Hepatocyte (in vitro differentiated cells): Measurements from ENCODE around the gene AXDND1. TPM values are rescaled to one million over a fixed set of nuclear protein-coding genes. Genes with fewer than 3 reads are reported as not detected.
"Not testable (repeated sequence)": the region's sequence is repeated elsewhere in the genome, so short reads cannot be mapped to it uniquely, and the experiment has no call there.

Source experiments
- DNase-seq: peaks from one replicate; pipeline ENCODE4 v3.0.0-alpha.2; 2016; ENCODE audit warnings: low spot score
- H2AFZ ChIP-seq: fragments of 200-600 bp; sonication (generic); 2 replicates; pipeline ENCODE4 v1.6.0; 2016; ENCODE audit warnings: antibody characterized with exemption, mild to moderate bottlenecking
- H3K27ac ChIP-seq: fragments of 200-600 bp; sonication (generic); 2 replicates; pipeline ENCODE4 v1.5.1; 2016; ENCODE audit warnings: mild to moderate bottlenecking
- H3K27me3 ChIP-seq: fragments of 200-600 bp; sonication (generic); 2 replicates; pipeline ENCODE4 v1.6.1; 2016
- H3K36me3 ChIP-seq: fragments of 200-600 bp; sonication (generic); replicated peaks from 2 replicates; pipeline ENCODE4 v1.5.1; 2016; ENCODE audit warnings: low read depth; ENCODE audit not compliant: insufficient read depth
- H3K4me1 ChIP-seq: fragments of 200-600 bp; sonication (generic); 2 replicates; pipeline ENCODE4 v1.5.1; 2016; ENCODE audit warnings: mild to moderate bottlenecking, moderate library complexity; ENCODE audit not compliant: insufficient read depth
- H3K4me2 ChIP-seq: fragments of 200-600 bp; sonication (generic); 2 replicates; pipeline ENCODE4 v1.6.0; 2016
- H3K4me3 ChIP-seq: fragments of 200-600 bp; sonication (generic); 2 replicates; pipeline ENCODE4 v1.5.1; 2016; ENCODE audit warnings: mild to moderate bottlenecking
- H3K79me2 ChIP-seq: fragments of 200-600 bp; sonication (generic); 2 replicates; pipeline ENCODE4 v1.6.0; 2017; ENCODE audit warnings: mild to moderate bottlenecking
- H3K9me2 ChIP-seq: fragments of 200-600 bp; sonication (generic); replicated peaks from 2 replicates; pipeline ENCODE4 v1.6.0; 2017; ENCODE audit warnings: mild to moderate bottlenecking; ENCODE audit not compliant: insufficient read depth
- H3K9me3 ChIP-seq: fragments of 200-600 bp; sonication (generic); 2 replicates; pipeline ENCODE4 v1.5.1; 2016; ENCODE audit warnings: low read depth, mild to moderate bottlenecking
- H4K20me1 ChIP-seq: fragments of 200-600 bp; sonication (generic); 2 replicates; pipeline ENCODE4 v1.6.0; 2016; ENCODE audit warnings: mild to moderate bottlenecking; ENCODE audit not compliant: insufficient read depth, poor library complexity, severe bottlenecking
- CTCF ChIP-seq: fragments of 200-600 bp; sonication (generic); IDR thresholded peaks from 2 replicates; pipeline ENCODE4 v1.5.1; 2016; ENCODE audit warnings: antibody characterized with exemption, mild to moderate bottlenecking; ENCODE audit not compliant: poor library complexity
- EZH2 ChIP-seq: fragments of 200-600 bp; sonication (generic); IDR thresholded peaks from 2 replicates; pipeline ENCODE4 v1.6.1; 2016; ENCODE audit warnings: antibody characterized with exemption, mild to moderate bottlenecking, borderline replicate concordance
- EZH2phosphoT487 ChIP-seq: fragments of 200-600 bp; sonication (generic); IDR thresholded peaks from one replicate; pipeline ENCODE4 v1.6.1; 2018; ENCODE audit warnings: antibody characterized with exemption, mild to moderate bottlenecking, low read depth, moderate library complexity; ENCODE audit not compliant: unreplicated experiment, severe bottlenecking
- WGBS: methylation state at CpG from one replicate; pipeline ENCODE4 v1.1.6; 2016; ENCODE audit warnings: low lambda C conversion rate; ENCODE audit errors: missing lambda C conversion rate; 5-methylcytosine and 5-hydroxymethylcytosine counted together
- polyA plus RNA-seq: library from polyadenylated mRNA; unstranded; fragments of >200 nt; fragmentation: Nextera tagmentation; extraction: Ambion mirVana; gene quantifications from 2 replicates; pipeline ENCODE4 v1.2.1, GENCODE V29; 2016
- total RNA-seq: library from RNA; depleted of rRNA; stranded (reverse); fragments of >200 nt; gene quantifications from 2 replicates; pipeline ENCODE4 v1.2.3, GENCODE V29; 2014

AXDND1 gene
- total and polyA plus RNA-seq, 2 experiments from 2014 or later, result 0.13 to 0.27 TPM

GRCh38 chr1:179424610-179425009 is 58.8 kb downstream of the AXDND1 start:
- no peak for DNase-seq
- Histone ChIP-seq H4K20me1 (no peaks in the 10 kb centered on the region), H3K79me2 (no peaks in the 10 kb centered on the region), H3K4me1 (no peaks in the 10 kb centered on the region), H2AFZ (no peak overlapping the region), H3K4me3 (no peak overlapping the region), H3K4me2 (no peak overlapping the region), H3K27me3 (no peaks in the 10 kb centered on the region), H3K27ac (no peak overlapping the region), H3K9me3 (no peaks in the 10 kb centered on the region), H3K9me2 (no peaks in the 10 kb centered on the region), H3K36me3 (no peaks in the 10 kb centered on the region)
- WGBS, result 91% methylated on average over 2 of the region's 2 CpGs
- TF ChIP-seq CTCF (no peak), EZH2phosphoT487 (no peak), EZH2 (no peak)

- no peak overlapping the region for H2AFZ ChIP-seq
- H3K9me2 ChIP-seq, result no peaks in the 10 kb centered on the region
- TF ChIP-seq CTCF (no peak), EZH2phosphoT487 (no peak), EZH2 (no peak)
- no peaks in the 10 kb centered on the region for H3K27me3 ChIP-seq
- no peaks in the 10 kb centered on the region for H4K20me1 ChIP-seq
- H3K27ac ChIP-seq, result no peak overlapping the region
- H3K36me3 ChIP-seq, result no peaks in the 10 kb centered on the region
- H3K9me3 ChIP-seq, result no peaks in the 10 kb centered on the region
- no peak for DNase-seq
- no peaks in the 10 kb centered on the region for H3K79me2 ChIP-seq
- no peak overlapping the region for H3K4me2 ChIP-seq
- H3K4me1 ChIP-seq, result no peaks in the 10 kb centered on the region
- no peak overlapping the region for H3K4me3 ChIP-seq
Measured at GRCh38 chr1:179425186-179425585, 59.4 kb downstream of the AXDND1 start.

GRCh38 chr1:179437171-179437570 is 71.4 kb downstream of the AXDND1 start:
- Histone ChIP-seq H4K20me1 (no peaks in the 10 kb centered on the region), H3K9me2 (no peaks in the 10 kb centered on the region), H3K4me1 (no peaks in the 10 kb centered on the region), H3K27ac (no peak overlapping the region), H3K79me2 (no peaks in the 10 kb centered on the region), H3K36me3 (no peaks in the 10 kb centered on the region), H2AFZ (no peak overlapping the region), H3K4me2 (no peak overlapping the region), H3K27me3 (no peaks in the 10 kb centered on the region), H3K9me3 (no peaks in the 10 kb centered on the region), H3K4me3 (no peak overlapping the region)
- DNase-seq, result no peak
- TF ChIP-seq CTCF (no peak), EZH2phosphoT487 (no peak), EZH2 (no peak)
- WGBS, result 91% methylated on average over 7 of the region's 7 CpGs

- not testable (repeated sequence) for H3K27me3 ChIP-seq, H3K36me3 ChIP-seq, H2AFZ ChIP-seq, H3K9me2 ChIP-seq, H4K20me1 ChIP-seq, H3K9me3 ChIP-seq, H3K4me2 ChIP-seq, H3K27ac ChIP-seq, H3K4me1 ChIP-seq, DNase-seq, H3K4me3 ChIP-seq, H3K79me2 ChIP-seq
- WGBS, result 90% methylated on average over 9 of the region's 9 CpGs
Measured at GRCh38 chr1:179439646-179440045, 73.9 kb downstream of the AXDND1 start.

GRCh38 chr1:179440301-179440700 is 74.5 kb downstream of the AXDND1 start:
- WGBS, result 77% methylated on average over 2 of the region's 2 CpGs
- H3K79me2 ChIP-seq, H4K20me1 ChIP-seq, H3K27me3 ChIP-seq, H3K9me3 ChIP-seq, DNase-seq, H3K36me3 ChIP-seq, H2AFZ ChIP-seq, H3K4me1 ChIP-seq, H3K4me3 ChIP-seq, H3K9me2 ChIP-seq: not testable (repeated sequence)
- Histone ChIP-seq H3K27ac (peak overlapping the region; percentile 20), H3K4me2 (peak overlapping the region; percentile 33)
